HepG2 (cell line): ENCODE results near the gene SH3BP5. TPM values are rescaled to one million over a fixed set of nuclear protein-coding genes. Genes with fewer than 3 reads are reported as not detected.

Source experiments
- ATAC-seq: fragments of 200-7000 bp; cut with Tn5 transposase; 3 replicates; pipeline ENCODE4 v1.9.1; 2020; ENCODE audit warnings: mild to moderate bottlenecking, moderate library complexity
- BruUV-seq: library from RNA; stranded (reverse); fragments of 400-500 nt; replicated peaks from 2 replicates; lab custom pipeline; 2021; lab: Mats Ljungman, UMichigan
- CTCF ChIA-PET: fragments of 300-600 bp; formaldehyde crosslinking; extraction: SDS; loops from one replicate; lab custom pipeline; 2021; ENCODE audit warnings: low total read pairs, inconsistent platforms, low intra/inter-chr PET ratio; lab: Yijun Ruan, JAX
- POLR2A ChIA-PET: fragments of 350-600 bp; sonication (Branson Sonifier 250); formaldehyde crosslinking; loops from one replicate; lab custom pipeline; 2020; ENCODE audit warnings: antibody characterized with exemption, inconsistent platforms; lab: Yijun Ruan, JAX
- DNase-seq: peaks from one replicate; pipeline ENCODE4 v3.0.0-alpha.2; 2015; ENCODE audit warnings: low spot score
- FAIRE-seq: peaks from 3 replicates; lab custom pipeline; 2011; peaks lifted over from hg19 to GRCh38; lab: Jason Lieb, UNC
- H2AFZ ChIP-seq: one replicate; pipeline ENCODE4 v1.6.1; 2011; ENCODE audit warnings: low read length, inconsistent platforms
- H3K27ac ChIP-seq: fragments of 300-600 bp; 3 replicates; pipeline ENCODE4 v1.8.0; 2011; ENCODE audit warnings: mixed run types, mild to moderate bottlenecking, mixed read lengths, low read length, inconsistent platforms; ENCODE audit not compliant: insufficient read depth; ENCODE audit errors: extremely low read length
- H3K27me3 ChIP-seq, 2 experiments: fragments of 200-600 bp in 1 of 2; 2 replicates in 1 of 2; 3 replicates in 1 of 2; pipeline versions ENCODE4 v1.6.0 to v1.8.0; 2011; ENCODE audit warnings: low read length in 2 of 2, mild to moderate bottlenecking in 2 of 2, moderate library complexity in 2 of 2, inconsistent platforms in 1 of 2; ENCODE audit not compliant: insufficient read depth in 2 of 2, control insufficient read depth in 1 of 2
- H3K36me3 ChIP-seq, 2 experiments: fragments of 200-600 bp in 1 of 2; replicated peaks in 1 of 2; 2 replicates in 1 of 2; 3 replicates in 1 of 2; pipeline versions ENCODE4 v1.5.1 to v1.8.0; 2011; ENCODE audit warnings: low read length in 2 of 2, inconsistent platforms in 1 of 2; ENCODE audit not compliant: insufficient read depth in 2 of 2, control insufficient read depth in 1 of 2
- H3K4me1 ChIP-seq: 2 replicates; pipeline ENCODE4 v1.5.1; 2012; ENCODE audit warnings: low read length, inconsistent platforms; ENCODE audit not compliant: insufficient read depth
- H3K4me2 ChIP-seq: 2 replicates; pipeline ENCODE4 v1.6.0; 2011; ENCODE audit warnings: low read depth, low read length, inconsistent platforms
- H3K4me3 ChIP-seq, 3 experiments: fragments of 200-600 bp in 1 of 3; sonication (generic), shearing (Covaris generic) in 1 of 3; replicated peaks in 1 of 3; 2 replicates each; pipeline ENCODE4 v1.5.1; 2011 to 2016; ENCODE audit warnings: low read length in 3 of 3, inconsistent platforms in 2 of 3, low read depth in 2 of 3, mild to moderate bottlenecking in 2 of 3, control low read depth in 1 of 3, mixed read lengths in 1 of 3; ENCODE audit not compliant: insufficient read depth in 1 of 3
- H3K79me2 ChIP-seq: one replicate; pipeline ENCODE4 v1.6.1; 2011; ENCODE audit warnings: low read length, inconsistent platforms; ENCODE audit not compliant: insufficient read depth
- H3K9ac ChIP-seq: 2 replicates; pipeline ENCODE4 v1.6.0; 2011; ENCODE audit warnings: mild to moderate bottlenecking, low read depth, low read length, inconsistent platforms; ENCODE audit not compliant: insufficient read depth
- H3K9me3 ChIP-seq: 2 replicates; pipeline ENCODE4 v1.5.1; 2012; ENCODE audit warnings: mild to moderate bottlenecking, low read length
- H4K20me1 ChIP-seq: 2 replicates; pipeline ENCODE4 v1.6.0; 2011; ENCODE audit warnings: inconsistent platforms, mild to moderate bottlenecking, low read length, moderate library complexity; ENCODE audit not compliant: insufficient read depth
- GATAD1 ChIP-seq: IDR thresholded peaks from 2 replicates; pipeline ENCODE4 v1.6.1; 2016; ENCODE audit warnings: missing genetic modification reagents, missing compliant biosample characterization
- NFKB2 ChIP-seq: sonication (generic); formaldehyde crosslinking; IDR thresholded peaks from 2 replicates; pipeline ENCODE4 v1.4.0; 2020; ENCODE audit warnings: missing genetic modification reagents, borderline replicate concordance
- POLR2A ChIP-seq, 2 experiments: IDR thresholded peaks; 2 replicates each; pipeline ENCODE4 v1.6.1; 2011; ENCODE audit warnings: low read depth in 2 of 2, low read length in 2 of 2, mild to moderate bottlenecking in 1 of 2, moderate library complexity in 1 of 2; ENCODE audit not compliant: insufficient read depth in 1 of 2
- TBP ChIP-seq: sonication (generic); formaldehyde crosslinking; IDR thresholded peaks from 2 replicates; pipeline ENCODE4 v1.5.0; 2020; ENCODE audit warnings: missing genetic modification reagents
- TCF7L2 ChIP-seq: IDR thresholded peaks from 2 replicates; pipeline ENCODE4 v1.6.1; 2011; ENCODE audit warnings: mild to moderate bottlenecking, low read depth, low read length, moderate library complexity
- ZNF382 ChIP-seq: sonication (generic); formaldehyde crosslinking; IDR thresholded peaks from 2 replicates; pipeline ENCODE4 v1.5.0; 2020; ENCODE audit warnings: missing genetic modification reagents, mild to moderate bottlenecking, borderline replicate concordance
- ZNF792 ChIP-seq: IDR thresholded peaks from 2 replicates; pipeline ENCODE4 v1.6.1; 2016
- ZNF891 ChIP-seq: sonication (generic); formaldehyde crosslinking; IDR thresholded peaks from 2 replicates; pipeline ENCODE4 v1.5.0; 2020; ENCODE audit warnings: mild to moderate bottlenecking, missing genetic modification reagents
- WGBS: methylation state at CpG from one replicate; pipeline ENCODE4 v1.1.6; 2017; ENCODE audit warnings: low lambda C conversion rate; 5-methylcytosine and 5-hydroxymethylcytosine counted together
- in situ Hi-C: cut with HindIII; loops from 2 replicates; pipeline ENCODE4 v1.10.0; 2017; ENCODE audit warnings: low pct_unique_long_range_greater_than_20kb; ENCODE audit not compliant: extremely low pct_ligation_motif_present
- intact Hi-C: fragments of 100-400 bp; cut with micrococcal nuclease; formaldehyde crosslinking; loops from one replicate; pipeline ENCODE4 v1.10.0; 2022; ENCODE audit not compliant: unreplicated experiment
- polyA plus RNA-seq, 8 experiments: library from polyadenylated mRNA; depleted of rRNA in 3 of 8; stranded (reverse) in 7 of 8; unstranded in 1 of 8; fragments of >200 nt; fragmentation: Illumina TruSeq in 4 of 8; extraction: Trizol in 4 of 8; gene quantifications; 2 replicates each; pipeline versions ENCODE4 v1.2.1 to v1.2.3, GENCODE V29; 2011 to 2016; ENCODE audit warnings: low read depth in 4 of 8, missing spikeins in 1 of 8, mixed read lengths in 1 of 8; ENCODE audit not compliant: insufficient read depth in 1 of 8
- total RNA-seq, 5 experiments: library from RNA; depleted of rRNA; stranded (reverse); fragments of >200 nt; fragmentation: Illumina TruSeq; extraction: Trizol; gene quantifications; 2 replicates each; pipeline ENCODE4 v1.2.3, GENCODE V29; 2016; ENCODE audit warnings: low read depth in 1 of 5
- TF ChIP-seq, protein P1 (sequence below): sonication (generic); formaldehyde crosslinking; conservative IDR thresholded peaks from 2 replicates; pipeline ENCODE4 v1.4.0; 2020; ENCODE audit warnings: missing genetic modification reagents
- TF ChIP-seq, protein P2 (sequence below): sonication (generic); formaldehyde crosslinking; IDR thresholded peaks from 2 replicates; pipeline ENCODE4 v1.5.0; 2020; ENCODE audit warnings: mild to moderate bottlenecking, missing genetic modification reagents, borderline replicate concordance
- TF ChIP-seq, protein P3 (sequence below): sonication (generic); formaldehyde crosslinking; conservative IDR thresholded peaks from 2 replicates; pipeline ENCODE4 v1.4.0; 2020; ENCODE audit warnings: mild to moderate bottlenecking, missing genetic modification reagents, moderate library complexity
- TF ChIP-seq, protein P4 (sequence below): sonication (generic); formaldehyde crosslinking; IDR thresholded peaks from 2 replicates; pipeline ENCODE4 v1.4.0; 2020; ENCODE audit warnings: missing genetic modification reagents

The SH3BP5 gene
- total and polyA plus RNA-seq, 2 of the 13 experiments (the other 11 are each of a cell fraction or from before 2014, with no cell fraction given), result 0.09 to 0.16 TPM

DNA sequence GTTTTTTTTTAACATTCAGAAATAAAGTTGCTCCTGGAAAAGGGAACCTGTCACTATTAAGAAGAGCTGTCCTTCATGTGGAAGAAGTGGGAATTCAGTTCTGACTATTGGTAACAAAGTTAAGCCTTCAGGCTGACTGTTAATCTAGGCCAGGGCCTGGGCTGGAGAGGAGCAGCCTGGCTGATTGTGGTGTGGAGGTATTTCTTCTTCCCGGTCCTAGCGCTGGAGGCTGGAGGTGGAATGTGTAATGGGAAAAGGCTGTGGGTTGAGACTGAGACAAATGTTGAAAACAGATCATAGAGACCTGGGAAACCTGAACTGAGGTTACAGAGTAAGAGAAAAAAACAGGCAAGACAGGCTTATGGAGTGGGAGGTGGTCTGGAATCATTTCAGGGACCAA is 23.8 kb upstream of the SH3BP5 start:
- DNase-seq (no peak), ATAC-seq (no peak), FAIRE-seq (no peak)
- Histone ChIP-seq H3K4me1 (peaks cover 7% of the 10 kb centered on the region; the same call in 1 of the 2 replicates), H3K27ac (no peak overlapping the region), H3K27me3 (no peaks in the 10 kb centered on the region), H3K9me3 (no peaks in the 10 kb centered on the region), H4K20me1 (no peaks in the 10 kb centered on the region), H3K36me3 (no peaks in the 10 kb centered on the region), H3K79me2 (no peaks in the 10 kb centered on the region), H2AFZ (no peak overlapping the region), H3K4me2 (no peak overlapping the region), H3K4me3 (no peak overlapping the region), H3K9ac (no peak overlapping the region)
- intact Hi-C loops, result no loop called here
- CTCF ChIA-PET, result no interaction called here
- no TSS peak for BruUV-seq
- 54% methylated on average over 2 of the region's 2 CpGs for WGBS
- in situ Hi-C loops, result no loop called here
- POLR2A ChIA-PET, result no interaction called here
- TF ChIP-seq TBP, result no peak
- no peak for TF ChIP-seq TCF7L2
- TF ChIP-seq, protein P1, sequence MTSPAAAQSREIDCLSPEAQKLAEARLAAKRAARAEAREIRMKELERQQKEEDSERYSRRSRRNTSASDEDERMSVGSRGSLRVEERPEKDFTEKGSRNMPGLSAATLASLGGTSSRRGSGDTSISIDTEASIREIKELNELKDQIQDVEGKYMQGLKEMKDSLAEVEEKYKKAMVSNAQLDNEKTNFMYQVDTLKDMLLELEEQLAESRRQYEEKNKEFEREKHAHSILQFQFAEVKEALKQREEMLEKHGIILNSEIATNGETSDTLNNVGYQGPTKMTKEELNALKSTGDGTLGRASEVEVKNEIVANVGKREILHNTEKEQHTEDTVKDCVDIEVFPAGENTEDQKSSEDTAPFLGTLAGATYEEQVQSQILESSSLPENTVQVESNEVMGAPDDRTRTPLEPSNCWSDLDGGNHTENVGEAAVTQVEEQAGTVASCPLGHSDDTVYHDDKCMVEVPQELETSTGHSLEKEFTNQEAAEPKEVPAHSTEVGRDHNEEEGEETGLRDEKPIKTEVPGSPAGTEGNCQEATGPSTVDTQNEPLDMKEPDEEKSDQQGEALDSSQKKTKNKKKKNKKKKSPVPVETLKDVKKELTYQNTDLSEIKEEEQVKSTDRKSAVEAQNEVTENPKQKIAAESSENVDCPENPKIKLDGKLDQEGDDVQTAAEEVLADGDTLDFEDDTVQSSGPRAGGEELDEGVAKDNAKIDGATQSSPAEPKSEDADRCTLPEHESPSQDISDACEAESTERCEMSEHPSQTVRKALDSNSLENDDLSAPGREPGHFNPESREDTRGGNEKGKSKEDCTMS (CRISPR knock-in tag), result no peak
- TF ChIP-seq ZNF891 (CRISPR knock-in tag), result no peak
- no peak for TF ChIP-seq ZNF792 (CRISPR knock-in tag)
- TF ChIP-seq, protein P2, sequence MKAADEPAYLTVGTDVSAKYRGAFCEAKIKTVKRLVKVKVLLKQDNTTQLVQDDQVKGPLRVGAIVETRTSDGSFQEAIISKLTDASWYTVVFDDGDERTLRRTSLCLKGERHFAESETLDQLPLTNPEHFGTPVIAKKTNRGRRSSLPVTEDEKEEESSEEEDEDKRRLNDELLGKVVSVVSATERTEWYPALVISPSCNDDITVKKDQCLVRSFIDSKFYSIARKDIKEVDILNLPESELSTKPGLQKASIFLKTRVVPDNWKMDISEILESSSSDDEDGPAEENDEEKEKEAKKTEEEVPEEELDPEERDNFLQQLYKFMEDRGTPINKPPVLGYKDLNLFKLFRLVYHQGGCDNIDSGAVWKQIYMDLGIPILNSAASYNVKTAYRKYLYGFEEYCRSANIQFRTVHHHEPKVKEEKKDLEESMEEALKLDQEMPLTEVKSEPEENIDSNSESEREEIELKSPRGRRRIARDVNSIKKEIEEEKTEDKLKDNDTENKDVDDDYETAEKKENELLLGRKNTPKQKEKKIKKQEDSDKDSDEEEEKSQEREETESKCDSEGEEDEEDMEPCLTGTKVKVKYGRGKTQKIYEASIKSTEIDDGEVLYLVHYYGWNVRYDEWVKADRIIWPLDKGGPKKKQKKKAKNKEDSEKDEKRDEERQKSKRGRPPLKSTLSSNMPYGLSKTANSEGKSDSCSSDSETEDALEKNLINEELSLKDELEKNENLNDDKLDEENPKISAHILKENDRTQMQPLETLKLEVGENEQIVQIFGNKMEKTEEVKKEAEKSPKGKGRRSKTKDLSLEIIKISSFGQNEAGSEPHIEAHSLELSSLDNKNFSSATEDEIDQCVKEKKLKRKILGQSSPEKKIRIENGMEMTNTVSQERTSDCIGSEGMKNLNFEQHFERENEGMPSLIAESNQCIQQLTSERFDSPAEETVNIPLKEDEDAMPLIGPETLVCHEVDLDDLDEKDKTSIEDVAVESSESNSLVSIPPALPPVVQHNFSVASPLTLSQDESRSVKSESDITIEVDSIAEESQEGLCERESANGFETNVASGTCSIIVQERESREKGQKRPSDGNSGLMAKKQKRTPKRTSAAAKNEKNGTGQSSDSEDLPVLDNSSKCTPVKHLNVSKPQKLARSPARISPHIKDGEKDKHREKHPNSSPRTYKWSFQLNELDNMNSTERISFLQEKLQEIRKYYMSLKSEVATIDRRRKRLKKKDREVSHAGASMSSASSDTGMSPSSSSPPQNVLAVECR (CRISPR knock-in tag), result no peak
- TF ChIP-seq, protein P3, sequence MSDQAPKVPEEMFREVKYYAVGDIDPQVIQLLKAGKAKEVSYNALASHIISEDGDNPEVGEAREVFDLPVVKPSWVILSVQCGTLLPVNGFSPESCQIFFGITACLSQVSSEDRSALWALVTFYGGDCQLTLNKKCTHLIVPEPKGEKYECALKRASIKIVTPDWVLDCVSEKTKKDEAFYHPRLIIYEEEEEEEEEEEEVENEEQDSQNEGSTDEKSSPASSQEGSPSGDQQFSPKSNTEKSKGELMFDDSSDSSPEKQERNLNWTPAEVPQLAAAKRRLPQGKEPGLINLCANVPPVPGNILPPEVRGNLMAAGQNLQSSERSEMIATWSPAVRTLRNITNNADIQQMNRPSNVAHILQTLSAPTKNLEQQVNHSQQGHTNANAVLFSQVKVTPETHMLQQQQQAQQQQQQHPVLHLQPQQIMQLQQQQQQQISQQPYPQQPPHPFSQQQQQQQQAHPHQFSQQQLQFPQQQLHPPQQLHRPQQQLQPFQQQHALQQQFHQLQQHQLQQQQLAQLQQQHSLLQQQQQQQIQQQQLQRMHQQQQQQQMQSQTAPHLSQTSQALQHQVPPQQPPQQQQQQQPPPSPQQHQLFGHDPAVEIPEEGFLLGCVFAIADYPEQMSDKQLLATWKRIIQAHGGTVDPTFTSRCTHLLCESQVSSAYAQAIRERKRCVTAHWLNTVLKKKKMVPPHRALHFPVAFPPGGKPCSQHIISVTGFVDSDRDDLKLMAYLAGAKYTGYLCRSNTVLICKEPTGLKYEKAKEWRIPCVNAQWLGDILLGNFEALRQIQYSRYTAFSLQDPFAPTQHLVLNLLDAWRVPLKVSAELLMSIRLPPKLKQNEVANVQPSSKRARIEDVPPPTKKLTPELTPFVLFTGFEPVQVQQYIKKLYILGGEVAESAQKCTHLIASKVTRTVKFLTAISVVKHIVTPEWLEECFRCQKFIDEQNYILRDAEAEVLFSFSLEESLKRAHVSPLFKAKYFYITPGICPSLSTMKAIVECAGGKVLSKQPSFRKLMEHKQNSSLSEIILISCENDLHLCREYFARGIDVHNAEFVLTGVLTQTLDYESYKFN (CRISPR knock-in tag), result no peak
- no peak for TF ChIP-seq GATAD1 (CRISPR knock-in tag)
- TF ChIP-seq, protein P4, sequence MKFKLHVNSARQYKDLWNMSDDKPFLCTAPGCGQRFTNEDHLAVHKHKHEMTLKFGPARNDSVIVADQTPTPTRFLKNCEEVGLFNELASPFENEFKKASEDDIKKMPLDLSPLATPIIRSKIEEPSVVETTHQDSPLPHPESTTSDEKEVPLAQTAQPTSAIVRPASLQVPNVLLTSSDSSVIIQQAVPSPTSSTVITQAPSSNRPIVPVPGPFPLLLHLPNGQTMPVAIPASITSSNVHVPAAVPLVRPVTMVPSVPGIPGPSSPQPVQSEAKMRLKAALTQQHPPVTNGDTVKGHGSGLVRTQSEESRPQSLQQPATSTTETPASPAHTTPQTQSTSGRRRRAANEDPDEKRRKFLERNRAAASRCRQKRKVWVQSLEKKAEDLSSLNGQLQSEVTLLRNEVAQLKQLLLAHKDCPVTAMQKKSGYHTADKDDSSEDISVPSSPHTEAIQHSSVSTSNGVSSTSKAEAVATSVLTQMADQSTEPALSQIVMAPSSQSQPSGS (CRISPR knock-in tag), result no peak
- TF ChIP-seq ZNF382, result no peak
- no peak for TF ChIP-seq POLR2A (IDR thresholded peaks at IDR 0.05; ENCODE audit: insufficient read depth in 1 of 2, low read depth in 2 of 2, low read length in 2 of 2)
- no peak for TF ChIP-seq NFKB2 (CRISPR knock-in tag)
